ENCODE results near the gene GOLGA5.
"Not testable (repeated sequence)": the region's sequence is repeated elsewhere in the genome, so short reads cannot be mapped to it uniquely, and the experiment has no call there.

Gene GOLGA5

GRCh38 chr14:92759679-92760523, 34.2 kb upstream of the GOLGA5 start:
- no peak overlapping the region for H3K4me3 ChIP-seq (ENCODE audit: low read depth in 1 of 2, low read length in 2 of 2)
- H3K4me1 ChIP-seq (ENCODE audit: control insufficient read depth in 1 of 2, insufficient read depth in 2 of 2, low read length in 2 of 2) = no peaks in the 10 kb centered on the region
- H3K27me3 ChIP-seq (ENCODE audit: low read depth, low read length) = no peaks in the 10 kb centered on the region
- H3K27ac ChIP-seq (ENCODE audit: low read length) = no peak overlapping the region
- no peaks in the 10 kb centered on the region for H3K9me3 ChIP-seq (ENCODE audit: control insufficient read depth in 1 of 2, low read length in 2 of 2)
- H3K36me3 ChIP-seq (ENCODE audit: control insufficient read depth in 1 of 2, insufficient read depth in 2 of 2, low read length in 2 of 2) = no peaks in the 10 kb centered on the region

DNA sequence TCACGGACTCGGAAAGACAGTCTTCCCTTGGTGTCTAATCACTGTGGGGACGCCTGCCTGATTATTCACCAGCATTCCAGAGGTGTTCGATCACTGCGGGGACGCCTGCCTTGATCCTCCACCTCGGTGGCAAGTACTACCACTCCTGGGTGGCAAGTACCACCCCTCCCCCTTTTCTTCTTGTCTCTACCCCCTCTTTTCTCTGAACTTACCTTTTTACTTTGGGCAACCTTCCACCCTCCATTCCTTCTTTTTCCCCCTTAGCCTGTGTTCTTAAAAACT, 33.6 kb upstream of the GOLGA5 start:
- Histone ChIP-seq H3K27ac (ENCODE audit: low read length) (no peak overlapping the region), H3K4me1 (ENCODE audit: control insufficient read depth in 1 of 2, insufficient read depth in 2 of 2, low read length in 2 of 2) (no peaks in the 10 kb centered on the region), H3K9me3 (ENCODE audit: control insufficient read depth in 1 of 2, low read length in 2 of 2) (no peaks in the 10 kb centered on the region), H3K27me3 (ENCODE audit: low read depth, low read length) (no peaks in the 10 kb centered on the region), H3K36me3 (ENCODE audit: control insufficient read depth in 1 of 2, insufficient read depth in 2 of 2, low read length in 2 of 2) (no peaks in the 10 kb centered on the region), H3K4me3 (ENCODE audit: low read depth in 1 of 2, low read length in 2 of 2) (no peak overlapping the region)

- H3K4me1 ChIP-seq (ENCODE audit: control insufficient read depth in 1 of 2, insufficient read depth in 2 of 2, low read length in 2 of 2); H3K27me3 ChIP-seq (ENCODE audit: low read depth, low read length); H3K36me3 ChIP-seq (ENCODE audit: control insufficient read depth in 1 of 2, insufficient read depth in 2 of 2, low read length in 2 of 2); H3K4me3 ChIP-seq (ENCODE audit: low read depth in 1 of 2, low read length in 2 of 2); H3K27ac ChIP-seq (ENCODE audit: low read length); H3K9me3 ChIP-seq (ENCODE audit: control insufficient read depth in 1 of 2, low read length in 2 of 2): not testable (repeated sequence)
These were observed 30.2 kb upstream of the GOLGA5 start for GRCh38 chr14:92763666-92764631.

DNA sequence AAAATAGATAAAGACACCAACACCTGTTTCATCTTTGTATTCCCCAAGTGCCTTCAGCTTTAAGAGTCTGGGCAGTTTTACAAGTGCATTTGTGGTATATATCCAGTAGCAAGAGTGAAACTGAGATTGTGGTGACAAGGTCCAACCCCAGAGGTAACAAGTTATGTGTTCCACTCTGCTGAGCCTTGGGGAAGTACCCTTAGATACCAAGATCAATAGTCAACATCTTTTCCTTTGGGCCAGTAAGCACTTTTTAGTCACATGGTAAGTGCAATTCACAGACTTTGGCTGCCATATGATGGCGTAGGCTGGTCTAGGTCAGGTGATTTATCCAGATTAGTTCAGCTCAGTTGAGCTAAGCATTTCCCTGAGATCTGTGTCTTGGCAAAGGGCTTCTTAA, 25.9 kb upstream of the GOLGA5 start:
- not testable (repeated sequence) for H3K27me3 ChIP-seq (ENCODE audit: low read depth, low read length); H3K36me3 ChIP-seq (ENCODE audit: control insufficient read depth in 1 of 2, insufficient read depth in 2 of 2, low read length in 2 of 2); H3K4me3 ChIP-seq (ENCODE audit: low read depth in 1 of 2, low read length in 2 of 2); H3K27ac ChIP-seq (ENCODE audit: low read length); H3K9me3 ChIP-seq (ENCODE audit: control insufficient read depth in 1 of 2, low read length in 2 of 2); H3K4me1 ChIP-seq (ENCODE audit: control insufficient read depth in 1 of 2, insufficient read depth in 2 of 2, low read length in 2 of 2)

DNA sequence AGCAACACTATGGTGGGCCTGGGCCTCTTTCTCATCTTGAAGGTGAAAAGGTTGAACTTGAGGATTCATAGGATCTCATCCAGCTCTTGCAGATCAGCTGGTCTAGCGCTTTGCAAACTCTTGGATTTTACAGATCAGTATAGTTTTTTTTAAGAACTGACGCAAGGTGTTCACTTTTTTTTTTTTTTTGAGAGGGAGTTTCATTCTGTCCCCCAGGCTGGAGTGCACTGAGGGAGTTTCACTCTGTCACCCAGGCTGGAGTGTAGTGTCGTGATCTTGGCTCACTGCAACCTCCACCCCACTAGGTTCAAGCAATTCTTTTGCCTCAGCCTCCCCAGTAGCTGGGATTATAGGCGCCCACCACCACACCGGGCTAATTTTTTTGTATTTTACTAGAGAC, 25.3 kb upstream of the GOLGA5 start:
- Histone ChIP-seq H3K27me3 (ENCODE audit: low read depth, low read length) (no peaks in the 10 kb centered on the region), H3K9me3 (ENCODE audit: control insufficient read depth in 1 of 2, low read length in 2 of 2) (no peaks in the 10 kb centered on the region), H3K4me1 (ENCODE audit: control insufficient read depth in 1 of 2, insufficient read depth in 2 of 2, low read length in 2 of 2) (no peaks in the 10 kb centered on the region), H3K4me3 (ENCODE audit: low read depth in 1 of 2, low read length in 2 of 2) (no peak overlapping the region), H3K27ac (ENCODE audit: low read length) (no peak overlapping the region), H3K36me3 (ENCODE audit: control insufficient read depth in 1 of 2, insufficient read depth in 2 of 2, low read length in 2 of 2) (no peaks in the 10 kb centered on the region)

GRCh38 chr14:92770484-92770883, 23.6 kb upstream of the GOLGA5 start:
- H3K4me3 ChIP-seq (ENCODE audit: low read depth in 1 of 2, low read length in 2 of 2) = no peak overlapping the region
- H3K36me3 ChIP-seq (ENCODE audit: control insufficient read depth in 1 of 2, insufficient read depth in 2 of 2, low read length in 2 of 2) = no peaks in the 10 kb centered on the region
- no peaks in the 10 kb centered on the region for H3K27me3 ChIP-seq (ENCODE audit: low read depth, low read length)
- no peaks in the 10 kb centered on the region for H3K9me3 ChIP-seq (ENCODE audit: control insufficient read depth in 1 of 2, low read length in 2 of 2)
- peak overlapping the region; percentile 73 for H3K27ac ChIP-seq (ENCODE audit: low read length)
- no peaks in the 10 kb centered on the region for H3K4me1 ChIP-seq (ENCODE audit: control insufficient read depth in 1 of 2, insufficient read depth in 2 of 2, low read length in 2 of 2)

GRCh38 chr14:92774572-92774971, 19.5 kb upstream of the GOLGA5 start:
- no peaks in the 10 kb centered on the region for H3K9me3 ChIP-seq (ENCODE audit: control insufficient read depth in 1 of 2, low read length in 2 of 2)
- H3K27ac ChIP-seq (ENCODE audit: low read length) = no peak overlapping the region
- H3K4me1 ChIP-seq (ENCODE audit: control insufficient read depth in 1 of 2, insufficient read depth in 2 of 2, low read length in 2 of 2) = no peaks in the 10 kb centered on the region
- H3K27me3 ChIP-seq (ENCODE audit: low read depth, low read length) = no peaks in the 10 kb centered on the region
- H3K36me3 ChIP-seq (ENCODE audit: control insufficient read depth in 1 of 2, insufficient read depth in 2 of 2, low read length in 2 of 2) = no peaks in the 10 kb centered on the region
- H3K4me3 ChIP-seq (ENCODE audit: low read depth in 1 of 2, low read length in 2 of 2) = no peak overlapping the region

DNA sequence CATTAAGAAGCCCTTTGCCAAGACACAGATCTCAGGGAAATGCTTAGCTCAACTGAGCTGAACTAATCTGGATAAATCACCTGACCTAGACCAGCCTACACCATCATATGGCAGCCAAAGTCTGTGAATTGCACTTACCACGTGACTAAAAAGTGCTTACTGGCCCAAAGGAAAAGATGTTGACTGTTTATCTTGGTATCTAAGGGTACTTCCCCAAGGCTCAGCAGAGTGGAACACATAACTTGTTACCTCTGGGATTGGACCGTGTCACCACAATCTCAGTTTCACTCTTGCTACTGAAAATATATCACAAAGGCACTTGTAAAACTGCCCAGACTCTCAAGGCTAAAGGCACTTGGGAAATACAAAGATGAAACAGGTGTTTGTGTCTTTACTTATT, 18.8 kb upstream of the GOLGA5 start:
- H3K27ac ChIP-seq (ENCODE audit: low read length) = peak overlapping the region; percentile 51
- not testable (repeated sequence) for H3K27me3 ChIP-seq (ENCODE audit: low read depth, low read length); H3K4me1 ChIP-seq (ENCODE audit: control insufficient read depth in 1 of 2, insufficient read depth in 2 of 2, low read length in 2 of 2); H3K36me3 ChIP-seq (ENCODE audit: control insufficient read depth in 1 of 2, insufficient read depth in 2 of 2, low read length in 2 of 2); H3K4me3 ChIP-seq (ENCODE audit: low read depth in 1 of 2, low read length in 2 of 2); H3K9me3 ChIP-seq (ENCODE audit: control insufficient read depth in 1 of 2, low read length in 2 of 2)

GRCh38 chr14:92778868-92779565, 15.1 kb upstream of the GOLGA5 start:
- H3K27me3 ChIP-seq (ENCODE audit: low read depth, low read length); H3K4me1 ChIP-seq (ENCODE audit: control insufficient read depth in 1 of 2, insufficient read depth in 2 of 2, low read length in 2 of 2); H3K9me3 ChIP-seq (ENCODE audit: control insufficient read depth in 1 of 2, low read length in 2 of 2); H3K27ac ChIP-seq (ENCODE audit: low read length); H3K4me3 ChIP-seq (ENCODE audit: low read depth in 1 of 2, low read length in 2 of 2); H3K36me3 ChIP-seq (ENCODE audit: control insufficient read depth in 1 of 2, insufficient read depth in 2 of 2, low read length in 2 of 2): not testable (repeated sequence)

GRCh38 chr14:92780444-92781232, 13.5 kb upstream of the GOLGA5 start:
- H3K9me3 ChIP-seq (ENCODE audit: control insufficient read depth in 1 of 2, low read length in 2 of 2) = no peaks in the 10 kb centered on the region
- H3K27ac ChIP-seq (ENCODE audit: low read length) = no peak overlapping the region
- H3K4me1 ChIP-seq (ENCODE audit: control insufficient read depth in 1 of 2, insufficient read depth in 2 of 2, low read length in 2 of 2) = no peaks in the 10 kb centered on the region
- no peak overlapping the region for H3K4me3 ChIP-seq (ENCODE audit: low read depth in 1 of 2, low read length in 2 of 2)
- H3K27me3 ChIP-seq (ENCODE audit: low read depth, low read length) = no peaks in the 10 kb centered on the region
- H3K36me3 ChIP-seq (ENCODE audit: control insufficient read depth in 1 of 2, insufficient read depth in 2 of 2, low read length in 2 of 2) = no peaks in the 10 kb centered on the region

GRCh38 chr14:92781350-92781749, 12.8 kb upstream of the GOLGA5 start:
- H3K27ac ChIP-seq (ENCODE audit: low read length) = no peak overlapping the region
- no peaks in the 10 kb centered on the region for H3K36me3 ChIP-seq (ENCODE audit: control insufficient read depth in 1 of 2, insufficient read depth in 2 of 2, low read length in 2 of 2)
- H3K27me3 ChIP-seq (ENCODE audit: low read depth, low read length) = no peaks in the 10 kb centered on the region
- no peak overlapping the region for H3K4me3 ChIP-seq (ENCODE audit: low read depth in 1 of 2, low read length in 2 of 2)
- no peaks in the 10 kb centered on the region for H3K9me3 ChIP-seq (ENCODE audit: control insufficient read depth in 1 of 2, low read length in 2 of 2)
- no peaks in the 10 kb centered on the region for H3K4me1 ChIP-seq (ENCODE audit: control insufficient read depth in 1 of 2, insufficient read depth in 2 of 2, low read length in 2 of 2)

All from muscle layer of duodenum (tissue), 2 donors.